Measurements from ENCODE around the gene CACNG1. TPM values are rescaled to one million over a fixed set of nuclear protein-coding genes. Genes with fewer than 3 reads are reported as not detected.

CACNG1 gene
- total RNA-seq, 1 donor from 2014 or later = not detected

DNA sequence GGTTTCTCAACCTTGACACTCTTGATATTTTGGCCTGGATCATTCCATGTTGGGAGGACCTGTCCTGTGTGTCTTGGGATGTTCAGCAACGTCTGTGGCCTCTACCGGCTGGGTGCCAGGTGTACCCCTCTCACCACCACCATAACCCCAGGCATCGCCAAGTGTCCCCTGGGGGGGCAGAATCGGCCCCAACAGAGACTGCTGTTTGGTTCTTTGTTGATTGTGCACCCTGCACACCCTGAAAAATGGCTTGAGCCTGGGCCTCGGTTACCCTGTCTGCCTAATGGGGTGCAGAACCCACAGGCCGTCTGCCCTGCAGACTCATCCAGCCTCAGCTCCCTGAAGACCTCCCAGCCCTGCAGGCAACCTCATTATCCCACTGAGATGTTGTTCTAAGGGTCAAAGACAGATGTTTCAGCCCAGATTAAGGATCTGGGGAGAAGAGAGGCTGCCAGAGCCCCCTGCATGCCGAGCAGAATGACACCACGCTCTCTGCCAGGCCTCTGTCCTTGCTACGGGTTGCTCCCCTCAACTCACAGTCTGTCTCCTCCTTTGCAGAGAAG lies 9.2 kb downstream of the CACNG1 start:
- H3K36me3 Mint-ChIP-seq (ENCODE audit: low read depth, unreplicated experiment) = peaks cover 9% of the 10 kb centered on the region
- H3K4me3 Mint-ChIP-seq (ENCODE audit: unreplicated experiment) = no peak overlapping the region
- DNase-seq (ENCODE audit: low spot score) = no peak
- TF ChIP-seq CTCF (IDR thresholded peaks at IDR 0.05; ENCODE audit: unreplicated experiment) = no peak
- no peak overlapping the region for H3K27ac Mint-ChIP-seq (ENCODE audit: unreplicated experiment)
- H3K4me1 Mint-ChIP-seq (ENCODE audit: unreplicated experiment) = no peaks in the 10 kb centered on the region
- H3K27me3 Mint-ChIP-seq (ENCODE audit: unreplicated experiment) = peaks cover 1% of the 10 kb centered on the region
- peaks cover 6% of the 10 kb centered on the region for H3K9me3 Mint-ChIP-seq (ENCODE audit: unreplicated experiment)

DNA sequence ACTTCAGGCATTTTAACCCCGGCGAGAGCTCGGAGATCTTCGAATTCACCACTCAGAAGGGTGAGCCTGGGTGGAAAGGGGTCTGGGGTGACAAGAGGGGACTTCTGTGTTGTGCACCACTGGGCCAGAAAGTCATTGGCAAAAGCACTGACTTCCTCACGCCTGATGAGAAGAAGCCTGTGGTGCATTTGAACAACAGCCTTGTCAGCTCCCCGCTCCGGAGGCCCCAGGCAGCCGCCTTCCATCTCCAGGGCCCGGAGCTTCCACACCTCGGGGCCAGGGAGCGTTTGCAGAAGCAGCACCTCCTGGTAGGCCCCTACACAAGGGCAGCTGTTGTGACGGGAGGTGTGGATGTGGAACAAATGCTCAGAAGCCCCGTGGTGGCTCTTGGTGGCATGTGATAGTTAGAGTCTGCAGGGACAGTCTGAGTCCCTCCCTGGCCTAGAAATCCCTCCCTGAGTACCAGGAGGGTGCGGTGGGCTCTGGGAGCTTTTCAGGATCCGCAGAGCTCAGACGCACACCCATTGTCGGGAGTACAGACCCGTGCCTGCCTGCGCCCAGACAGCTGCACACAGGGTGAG lies 9.7 kb downstream of the CACNG1 start:
- no peak for DNase-seq (ENCODE audit: low spot score)
- Mint-ChIP-seq H3K9me3 (ENCODE audit: unreplicated experiment) (peaks cover under 1% of the 10 kb centered on the region), H3K4me3 (ENCODE audit: unreplicated experiment) (no peak overlapping the region), H3K36me3 (ENCODE audit: low read depth, unreplicated experiment) (peaks cover 4% of the 10 kb centered on the region), H3K4me1 (ENCODE audit: unreplicated experiment) (no peaks in the 10 kb centered on the region), H3K27ac (ENCODE audit: unreplicated experiment) (no peak overlapping the region), H3K27me3 (ENCODE audit: unreplicated experiment) (peaks cover 1% of the 10 kb centered on the region)
- no peak for TF ChIP-seq CTCF (IDR thresholded peaks at IDR 0.05; ENCODE audit: unreplicated experiment)

DNA sequence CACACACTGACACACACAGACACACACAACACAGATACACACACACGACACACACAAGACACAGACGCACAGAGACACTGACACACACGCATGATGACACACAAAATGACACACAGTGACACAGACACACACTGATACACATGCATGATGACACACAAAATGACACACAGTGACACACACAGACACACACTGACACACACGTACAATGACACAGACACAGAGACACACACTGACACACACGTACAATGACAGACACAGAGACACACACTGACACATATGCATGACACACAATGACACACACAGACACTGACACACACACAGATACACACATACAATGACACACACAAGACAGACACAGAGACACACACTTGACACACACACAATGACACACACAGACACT lies 10.3 kb downstream of the CACNG1 start:
- Mint-ChIP-seq H3K27ac (ENCODE audit: unreplicated experiment) (peak overlapping the region; percentile 0), H3K4me3 (ENCODE audit: unreplicated experiment) (no peak overlapping the region), H3K4me1 (ENCODE audit: unreplicated experiment) (no peaks in the 10 kb centered on the region), H3K9me3 (ENCODE audit: unreplicated experiment) (no peaks in the 10 kb centered on the region), H3K36me3 (ENCODE audit: low read depth, unreplicated experiment) (peaks cover 4% of the 10 kb centered on the region), H3K27me3 (ENCODE audit: unreplicated experiment) (peaks cover 1% of the 10 kb centered on the region)
- TF ChIP-seq CTCF (IDR thresholded peaks at IDR 0.05; ENCODE audit: unreplicated experiment) = no peak
- DNase-seq (ENCODE audit: low spot score) = no peak

GRCh38 chr17:67055041-67055443 lies 10.7 kb downstream of the CACNG1 start:
- peaks cover 1% of the 10 kb centered on the region for H3K27me3 Mint-ChIP-seq (ENCODE audit: unreplicated experiment)
- peaks cover 4% of the 10 kb centered on the region for H3K36me3 Mint-ChIP-seq (ENCODE audit: low read depth, unreplicated experiment)
- H3K4me3 Mint-ChIP-seq (ENCODE audit: unreplicated experiment) = no peak overlapping the region
- no peak for DNase-seq (ENCODE audit: low spot score)
- H3K27ac Mint-ChIP-seq (ENCODE audit: unreplicated experiment) = no peak overlapping the region
- TF ChIP-seq CTCF (IDR thresholded peaks at IDR 0.05; ENCODE audit: unreplicated experiment) = no peak
- no peaks in the 10 kb centered on the region for H3K4me1 Mint-ChIP-seq (ENCODE audit: unreplicated experiment)
- H3K9me3 Mint-ChIP-seq (ENCODE audit: unreplicated experiment) = no peaks in the 10 kb centered on the region

All from endothelial cell (in vitro differentiated cells).